Uterus (tissue), 2 donors: Measurements from ENCODE around the gene GRAMD1A.

ENCODE experiments used
- POLR2A ChIP-seq, 2 donors: fragments of 450-650 bp; IDR thresholded peaks; one replicate each; pipeline ENCODE4 v1.6.1; 2016; ENCODE audit warnings: antibody characterized with exemption in 2 of 2, mild to moderate bottlenecking in 1 of 2, moderate library complexity in 1 of 2
- TF ChIP-seq, protein P1 (sequence below), 4 experiments: fragments of 200-600 bp in 2 of 4; fragments of 450-650 bp in 2 of 4; sonication (generic) in 2 of 4; IDR thresholded peaks; one replicate each; pipeline ENCODE4 v1.5.1; 2016 to 2019; ENCODE audit warnings: antibody characterized with exemption in 4 of 4, mild to moderate bottlenecking in 2 of 4, moderate library complexity in 1 of 4

DNA sequence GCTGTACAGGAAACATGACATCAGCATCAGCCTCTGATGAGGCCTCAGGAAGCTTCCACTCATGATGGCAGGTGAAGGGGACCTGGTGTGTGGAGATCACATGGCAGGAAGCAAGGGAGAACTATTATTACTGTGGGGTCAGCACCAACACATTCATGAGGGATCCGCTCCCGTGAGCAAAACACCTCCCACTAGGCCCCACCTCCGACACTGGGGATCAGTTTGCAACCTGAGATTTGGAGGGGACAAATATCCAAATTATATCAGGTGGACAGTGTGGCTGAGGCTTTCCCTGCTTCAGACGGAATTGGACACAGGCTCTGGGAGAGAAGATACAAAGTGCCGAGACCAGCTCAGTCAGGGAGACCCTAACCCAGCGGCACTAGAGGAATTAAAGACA, 30.4 kb upstream of the GRAMD1A start:
- TF ChIP-seq, protein P1, sequence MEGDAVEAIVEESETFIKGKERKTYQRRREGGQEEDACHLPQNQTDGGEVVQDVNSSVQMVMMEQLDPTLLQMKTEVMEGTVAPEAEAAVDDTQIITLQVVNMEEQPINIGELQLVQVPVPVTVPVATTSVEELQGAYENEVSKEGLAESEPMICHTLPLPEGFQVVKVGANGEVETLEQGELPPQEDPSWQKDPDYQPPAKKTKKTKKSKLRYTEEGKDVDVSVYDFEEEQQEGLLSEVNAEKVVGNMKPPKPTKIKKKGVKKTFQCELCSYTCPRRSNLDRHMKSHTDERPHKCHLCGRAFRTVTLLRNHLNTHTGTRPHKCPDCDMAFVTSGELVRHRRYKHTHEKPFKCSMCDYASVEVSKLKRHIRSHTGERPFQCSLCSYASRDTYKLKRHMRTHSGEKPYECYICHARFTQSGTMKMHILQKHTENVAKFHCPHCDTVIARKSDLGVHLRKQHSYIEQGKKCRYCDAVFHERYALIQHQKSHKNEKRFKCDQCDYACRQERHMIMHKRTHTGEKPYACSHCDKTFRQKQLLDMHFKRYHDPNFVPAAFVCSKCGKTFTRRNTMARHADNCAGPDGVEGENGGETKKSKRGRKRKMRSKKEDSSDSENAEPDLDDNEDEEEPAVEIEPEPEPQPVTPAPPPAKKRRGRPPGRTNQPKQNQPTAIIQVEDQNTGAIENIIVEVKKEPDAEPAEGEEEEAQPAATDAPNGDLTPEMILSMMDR (IDR thresholded peaks at IDR 0.05), result no peak
- TF ChIP-seq POLR2A (IDR thresholded peaks at IDR 0.05), result no peak
